GM12878 (cell line): ENCODE data around the gene BMF. TPM values are rescaled to one million over a fixed set of nuclear protein-coding genes. Genes with fewer than 3 reads are reported as not detected.
A peak's percentile ranks its signal among the peaks of the same experiment; 100 is the strongest.

ENCODE experiments used
- BCLAF1 ChIP-seq: fragments of 450-650 bp; IDR thresholded peaks from 2 replicates; pipeline ENCODE4 v1.6.1; 2017; ENCODE audit warnings: antibody characterized with exemption, mild to moderate bottlenecking, moderate library complexity
- BMI1 ChIP-seq: fragments of 450-650 bp; IDR thresholded peaks from 2 replicates; pipeline ENCODE4 v1.6.1; 2016; ENCODE audit warnings: mild to moderate bottlenecking, moderate library complexity, borderline replicate concordance
- CBX5 ChIP-seq: sonication (generic); IDR thresholded peaks from 2 replicates; pipeline ENCODE4 v1.6.1; 2016; ENCODE audit warnings: low read depth, moderate library complexity, mild to moderate bottlenecking, inconsistent platforms
- IKZF1 ChIP-seq: fragments of 450-650 bp; conservative IDR thresholded peaks from 2 replicates; pipeline ENCODE4 v1.6.1; 2017; ENCODE audit warnings: antibody characterized with exemption, mild to moderate bottlenecking
- IKZF2 ChIP-seq, 2 experiments: fragments of 450-650 bp; IDR thresholded peaks; 2 replicates each; pipeline ENCODE4 v1.6.1; 2017; ENCODE audit warnings: mild to moderate bottlenecking in 2 of 2, moderate library complexity in 2 of 2
- MEF2B ChIP-seq: fragments of 450-650 bp; IDR thresholded peaks from 2 replicates; pipeline ENCODE4 v1.6.1; 2018; ENCODE audit warnings: mild to moderate bottlenecking, moderate library complexity; ENCODE audit not compliant: partially characterized antibody, poor library complexity, severe bottlenecking
- MLLT1 ChIP-seq: fragments of 450-650 bp; IDR thresholded peaks from 2 replicates; pipeline ENCODE4 v1.6.1; 2016; ENCODE audit warnings: mild to moderate bottlenecking
- MYC ChIP-seq: IDR thresholded peaks from 2 replicates; pipeline ENCODE4 v1.6.1; 2011; ENCODE audit warnings: mild to moderate bottlenecking, low read length, moderate library complexity, inconsistent platforms; ENCODE audit not compliant: insufficient read depth, insufficient replicate concordance, insufficient read length, severe bottlenecking
- NFXL1 ChIP-seq: fragments of 450-650 bp; IDR thresholded peaks from 2 replicates; pipeline ENCODE4 v1.6.1; 2017; ENCODE audit warnings: antibody characterized with exemption, mild to moderate bottlenecking, borderline replicate concordance
- NR2F1 ChIP-seq: fragments of 450-650 bp; conservative IDR thresholded peaks from 2 replicates; pipeline ENCODE4 v1.6.1; 2017; ENCODE audit warnings: mild to moderate bottlenecking
- RBBP5 ChIP-seq: fragments of 200-600 bp; sonication (generic); conservative IDR thresholded peaks from 2 replicates; pipeline ENCODE4 v1.6.1; 2016
- RFX5 ChIP-seq: IDR thresholded peaks from 2 replicates; pipeline ENCODE4 v1.6.1; 2011; ENCODE audit warnings: low read depth, low read length, improper control_type of control experiment
- SIN3A ChIP-seq: IDR thresholded peaks from 2 replicates; pipeline ENCODE4 v1.6.1; 2012; ENCODE audit warnings: low read depth, low read length, improper control_type of control experiment
- SKIL ChIP-seq: fragments of 450-650 bp; IDR thresholded peaks from 2 replicates; pipeline ENCODE4 v1.6.1; 2017; ENCODE audit warnings: mild to moderate bottlenecking, low read depth, inconsistent platforms; ENCODE audit not compliant: poor library complexity, severe bottlenecking
- SP1 ChIP-seq: IDR thresholded peaks from one replicate; pipeline ENCODE4 v1.6.1; 2011; ENCODE audit warnings: low read depth, low read length
- SRF ChIP-seq, 2 experiments: IDR thresholded peaks; 2 replicates each; pipeline ENCODE4 v1.6.1; 2011; ENCODE audit warnings: low read depth in 2 of 2, low read length in 2 of 2, mild to moderate bottlenecking in 1 of 2, moderate library complexity in 1 of 2
- TARDBP ChIP-seq: IDR thresholded peaks from 2 replicates; pipeline ENCODE4 v1.6.1; 2016; ENCODE audit warnings: borderline replicate concordance
- ZNF384 ChIP-seq: IDR thresholded peaks from 2 replicates; pipeline ENCODE4 v1.6.1; 2012; ENCODE audit warnings: low read depth, mild to moderate bottlenecking, low read length, improper control_type of control experiment, borderline replicate concordance
- polyA plus RNA-seq, 11 experiments: library from polyadenylated mRNA; depleted of rRNA in 4 of 11; unstranded in 6 of 11; stranded (reverse) in 5 of 11; fragments of >200 nt; fragmentation: Nextera tagmentation in 4 of 11; fragmentation: Illumina TruSeq in 1 of 11; extraction: Ambion mirVana in 4 of 11; extraction: Trizol in 1 of 11; gene quantifications; 1 replicate in 1 of 11; 2 replicates in 10 of 11; pipeline versions ENCODE4 v1.2.1 to v1.2.3, GENCODE V29; 2011 to 2016; ENCODE audit warnings: inconsistent platforms in 2 of 11, missing spikeins in 2 of 11, low read depth in 1 of 11
- total RNA-seq, 4 experiments: library from RNA; depleted of rRNA in 3 of 4; stranded (reverse); fragments of >200 nt in 3 of 4; fragmentation: Illumina TruSeq in 1 of 4; extraction: Trizol in 1 of 4; gene quantifications; 2 replicates each; pipeline versions ENCODE4 v1.2.1 to v1.2.3, GENCODE V29; 2013 to 2021
- TF ChIP-seq, protein P1 (sequence below): IDR thresholded peaks from 2 replicates; pipeline ENCODE4 v1.6.1; 2012; ENCODE audit warnings: low read depth, low read length, improper control_type of control experiment
- TF ChIP-seq, protein P2 (sequence below): fragments of 450-650 bp; IDR thresholded peaks from 2 replicates; pipeline ENCODE4 v1.6.1; 2017; ENCODE audit warnings: low read depth, mild to moderate bottlenecking, moderate library complexity

BMF gene
- total and polyA plus RNA-seq, 10 of the 15 experiments (the other 5 are each of a cell fraction or from before 2014, with no cell fraction given) = 0.82 to 34.9 (median 16.9) TPM

DNA sequence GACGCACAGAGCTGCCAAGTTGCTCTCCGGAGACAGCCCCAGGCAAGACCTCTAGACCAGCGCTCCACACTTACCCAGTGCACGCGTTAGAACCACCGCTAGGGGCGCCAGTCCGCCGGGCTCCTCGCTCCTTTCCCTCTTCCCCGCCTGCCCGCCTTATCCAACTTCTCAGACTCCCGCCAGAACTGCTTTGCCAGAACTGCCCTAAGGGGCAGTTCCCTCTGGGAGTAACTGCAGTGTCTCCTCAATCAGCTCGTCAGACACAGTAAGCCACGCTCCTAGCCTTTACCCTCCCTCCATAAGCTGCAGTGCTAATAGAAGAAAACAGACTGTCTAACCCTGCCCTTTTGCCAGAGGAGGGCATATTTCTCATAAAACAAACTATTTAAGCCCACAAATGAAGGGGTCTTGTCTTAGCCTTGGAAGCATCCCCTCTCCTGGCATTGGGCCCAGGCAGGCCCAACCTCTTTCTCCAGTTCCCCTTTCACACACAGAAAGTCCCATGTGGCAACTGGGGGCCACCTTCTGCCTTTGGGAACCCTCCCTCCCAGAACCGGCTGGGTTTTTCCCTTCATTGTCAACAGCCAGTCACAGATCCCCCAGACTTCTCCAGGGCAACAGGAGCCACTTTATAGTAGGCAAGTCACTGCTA, 3.7 kb downstream of the BMF start (continued):
- no peak for TF ChIP-seq BCLAF1
- TF ChIP-seq, protein P1, sequence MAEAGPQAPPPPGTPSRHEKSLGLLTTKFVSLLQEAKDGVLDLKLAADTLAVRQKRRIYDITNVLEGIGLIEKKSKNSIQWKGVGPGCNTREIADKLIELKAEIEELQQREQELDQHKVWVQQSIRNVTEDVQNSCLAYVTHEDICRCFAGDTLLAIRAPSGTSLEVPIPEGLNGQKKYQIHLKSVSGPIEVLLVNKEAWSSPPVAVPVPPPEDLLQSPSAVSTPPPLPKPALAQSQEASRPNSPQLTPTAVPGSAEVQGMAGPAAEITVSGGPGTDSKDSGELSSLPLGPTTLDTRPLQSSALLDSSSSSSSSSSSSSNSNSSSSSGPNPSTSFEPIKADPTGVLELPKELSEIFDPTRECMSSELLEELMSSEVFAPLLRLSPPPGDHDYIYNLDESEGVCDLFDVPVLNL = no peak
- no peak for TF ChIP-seq RFX5
- no peak for TF ChIP-seq BMI1
- TF ChIP-seq ZNF384 = no peak
- TF ChIP-seq NR2F1 = peak; percentile 42; the same call in 1 of the 2 replicates
- no peak for TF ChIP-seq NFXL1
- TF ChIP-seq MYC = no peak
- no peak for TF ChIP-seq SRF (IDR thresholded peaks at IDR 0.05; ENCODE audit: low read depth in 2 of 2, low read length in 2 of 2)
- 0 out of 2 replicates have a peak, but pooled peaks have one; percentile 55 for TF ChIP-seq SIN3A
- no peak for TF ChIP-seq TARDBP
- TF ChIP-seq IKZF1 = peak; percentile 93
- peak; percentile 11 for TF ChIP-seq SP1
- TF ChIP-seq RBBP5 = no peak
- TF ChIP-seq, protein P2, sequence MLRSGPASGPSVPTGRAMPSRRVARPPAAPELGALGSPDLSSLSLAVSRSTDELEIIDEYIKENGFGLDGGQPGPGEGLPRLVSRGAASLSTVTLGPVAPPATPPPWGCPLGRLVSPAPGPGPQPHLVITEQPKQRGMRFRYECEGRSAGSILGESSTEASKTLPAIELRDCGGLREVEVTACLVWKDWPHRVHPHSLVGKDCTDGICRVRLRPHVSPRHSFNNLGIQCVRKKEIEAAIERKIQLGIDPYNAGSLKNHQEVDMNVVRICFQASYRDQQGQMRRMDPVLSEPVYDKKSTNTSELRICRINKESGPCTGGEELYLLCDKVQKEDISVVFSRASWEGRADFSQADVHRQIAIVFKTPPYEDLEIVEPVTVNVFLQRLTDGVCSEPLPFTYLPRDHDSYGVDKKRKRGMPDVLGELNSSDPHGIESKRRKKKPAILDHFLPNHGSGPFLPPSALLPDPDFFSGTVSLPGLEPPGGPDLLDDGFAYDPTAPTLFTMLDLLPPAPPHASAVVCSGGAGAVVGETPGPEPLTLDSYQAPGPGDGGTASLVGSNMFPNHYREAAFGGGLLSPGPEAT = peak; percentile 93
- peak; percentile 66 for TF ChIP-seq SKIL
- peak; percentile 65 for TF ChIP-seq MEF2B
- TF ChIP-seq CBX5 = no peak
- peak; percentile 91 to 92 for TF ChIP-seq IKZF2 (IDR thresholded peaks at IDR 0.05)
- TF ChIP-seq MLLT1 = peak; percentile 62; the same call in 1 of the 2 replicates
